ENCODE results near the gene DNAI2.
"Not testable (repeated sequence)": the region's sequence is repeated elsewhere in the genome, so short reads cannot be mapped to it uniquely, and the experiment has no call there.

The DNAI2 gene

DNA sequence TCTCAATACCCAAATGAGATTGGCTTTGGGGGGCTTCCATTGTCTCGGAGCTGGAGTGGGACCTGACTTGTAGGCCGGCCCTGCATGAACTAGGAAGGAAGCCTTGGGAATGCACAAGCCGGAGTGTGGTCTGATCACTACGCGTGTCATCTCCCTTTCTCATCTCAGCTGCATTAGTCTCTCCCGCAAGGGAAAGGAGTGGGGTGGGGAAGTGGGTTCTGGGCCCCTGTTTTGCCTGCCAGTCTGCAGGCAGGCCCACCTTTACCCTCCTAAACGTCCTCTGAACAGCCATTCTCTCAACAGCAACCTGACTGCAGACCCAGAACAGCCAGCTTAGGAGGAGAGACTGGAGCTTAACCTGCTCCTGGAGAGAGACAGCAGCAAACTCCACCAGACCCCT lies 11.4 kb upstream of the DNAI2 start:
- Histone ChIP-seq H4K20me1 (peaks cover 0 to 12% (median 0%) of the 10 kb centered on the region in 11 experiments; a peak in 2 of 22 replicates), H3K9me3 (replicated peaks in 1 of 11) (peaks cover 7 to 12% (median 9%) of the 10 kb centered on the region in 11 experiments; a peak in 20 of 22 replicates), H3K4me3 (no peak overlapping the region), H3K36me3 (no peaks in the 10 kb centered on the region; a peak in 1 of 22 replicates), H3K27me3 (no peaks in the 10 kb centered on the region), H3K9ac (no peak overlapping the region), H3K4me2 (no peak overlapping the region; a peak in 1 of 22 replicates), H3K4me1 (peaks cover 0 to 30% (median 20%) of the 10 kb centered on the region in 10 experiments; a peak in 14 of 20 replicates), H3K27ac (no peak overlapping the region)
- TF ChIP-seq Cebpa-rat (IDR thresholded peaks at IDR 0.05): no peak

DNA sequence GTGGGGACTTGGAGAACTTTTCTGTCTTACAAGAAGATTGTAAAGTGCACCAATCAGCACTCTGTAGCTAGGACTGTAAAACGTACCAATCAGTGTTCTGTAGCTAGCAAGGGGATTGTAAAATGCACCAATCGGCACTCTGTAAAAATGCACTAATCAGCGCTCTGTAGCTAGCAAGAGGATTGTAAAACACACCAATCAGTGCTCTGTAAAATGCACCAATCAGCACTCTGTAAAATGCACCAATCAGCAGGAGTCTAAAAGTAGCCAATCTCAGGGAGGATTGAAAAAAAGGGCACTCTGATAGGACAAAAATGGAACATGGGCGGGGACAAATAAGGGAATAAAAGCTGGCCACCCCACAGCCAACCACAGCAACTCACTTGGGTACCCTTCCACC lies 7.0 kb upstream of the DNAI2 start:
- not testable (repeated sequence) for H3K9ac ChIP-seq, H3K36me3 ChIP-seq, H3K4me3 ChIP-seq, H3K27me3 ChIP-seq, H4K20me1 ChIP-seq, H3K4me2 ChIP-seq, H3K27ac ChIP-seq
- peaks cover 7 to 15% (median 9%) of the 10 kb centered on the region in 11 experiments; a peak in 20 of 22 replicates for H3K9me3 ChIP-seq (replicated peaks in 1 of 11)
- peaks cover 0 to 18% (median 10%) of the 10 kb centered on the region in 10 experiments; a peak in 12 of 20 replicates for H3K4me1 ChIP-seq

DNA sequence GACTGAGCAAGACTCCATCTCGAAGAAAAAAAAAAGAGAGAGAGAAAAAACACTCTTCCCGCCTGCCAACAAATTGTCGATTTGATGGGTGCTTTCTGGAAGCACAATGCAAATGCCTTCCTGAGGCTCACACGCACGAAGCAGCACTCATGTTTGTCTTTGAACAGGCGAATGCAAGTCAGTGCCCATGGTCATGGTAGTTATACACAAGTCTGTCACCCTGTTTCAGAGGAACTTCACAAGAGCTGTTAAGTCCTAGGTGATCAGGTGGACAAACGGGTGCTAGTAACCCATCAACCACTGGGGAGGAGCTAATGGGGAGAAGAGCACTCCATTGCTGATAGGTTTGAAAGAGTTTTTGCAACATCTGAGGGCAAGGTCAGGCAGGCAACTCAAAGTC lies 6.5 kb upstream of the DNAI2 start:
- H3K27me3 ChIP-seq: no peaks in the 10 kb centered on the region
- no peak overlapping the region for H3K4me3 ChIP-seq
- no peak overlapping the region for H3K27ac ChIP-seq
- H4K20me1 ChIP-seq: no peaks in the 10 kb centered on the region
- no peak overlapping the region for H3K4me2 ChIP-seq
- peaks cover 0 to 18% (median 12%) of the 10 kb centered on the region in 10 experiments; a peak in 13 of 20 replicates for H3K4me1 ChIP-seq
- no peaks in the 10 kb centered on the region for H3K36me3 ChIP-seq
- peaks cover 7 to 15% (median 9%) of the 10 kb centered on the region in 11 experiments; a peak in 20 of 22 replicates for H3K9me3 ChIP-seq (replicated peaks in 1 of 11)
- TF ChIP-seq Cebpa-rat (IDR thresholded peaks at IDR 0.05): no peak
- H3K9ac ChIP-seq: no peak overlapping the region

- Histone ChIP-seq H3K9me3 (replicated peaks in 1 of 11) (peaks cover 7 to 15% (median 9%) of the 10 kb centered on the region in 11 experiments; a peak in 20 of 22 replicates), H3K27me3 (no peaks in the 10 kb centered on the region), H3K4me3 (no peak overlapping the region), H3K27ac (no peak overlapping the region), H3K9ac (no peak overlapping the region), H3K36me3 (no peaks in the 10 kb centered on the region), H3K4me1 (peaks cover 0 to 18% (median 11%) of the 10 kb centered on the region in 10 experiments; a peak in 13 of 20 replicates), H3K4me2 (peak overlapping the region; percentile 6 to 35 (median 16); a peak in 12 of 22 replicates), H4K20me1 (no peaks in the 10 kb centered on the region)
- no peak for TF ChIP-seq Cebpa-rat (IDR thresholded peaks at IDR 0.05)
These were observed 6.0 kb upstream of the DNAI2 start for GRCh38 chr17:74267987-74268499.

DNA sequence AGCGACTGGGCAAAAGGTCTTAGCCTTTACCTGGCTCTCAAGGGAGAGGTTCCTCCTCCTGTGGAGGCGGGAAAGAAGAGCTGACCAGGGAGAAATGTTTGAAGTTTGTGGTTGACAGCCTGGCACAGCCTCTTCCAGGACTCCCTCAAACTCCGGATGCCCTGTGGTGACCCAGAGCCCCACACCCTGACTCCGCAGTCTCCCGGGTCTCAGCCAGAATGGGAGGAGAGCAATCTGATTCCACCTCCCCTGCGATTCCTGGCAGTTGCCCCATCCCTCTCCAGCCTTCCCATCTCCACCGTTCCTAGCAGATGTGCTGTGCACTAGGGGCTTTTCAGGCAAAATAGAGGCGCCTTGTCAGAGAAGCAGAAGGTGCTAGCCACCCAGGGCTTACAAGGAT lies 5.5 kb upstream of the DNAI2 start:
- Histone ChIP-seq H3K4me3 (no peak overlapping the region), H3K27me3 (peaks cover 0 to under 1% (median 0%) of the 10 kb centered on the region in 11 experiments; a peak in 1 of 22 replicates), H3K27ac (no peak overlapping the region), H3K4me2 (peak overlapping the region; percentile 6 to 35 (median 16); a peak in 13 of 22 replicates), H3K9ac (no peak overlapping the region), H3K4me1 (peaks cover under 1 to 18% (median 12%) of the 10 kb centered on the region in 10 experiments; a peak in 17 of 20 replicates), H4K20me1 (no peaks in the 10 kb centered on the region), H3K36me3 (no peaks in the 10 kb centered on the region), H3K9me3 (replicated peaks in 1 of 11) (peaks cover 7 to 15% (median 9%) of the 10 kb centered on the region in 11 experiments; a peak in 20 of 22 replicates)
- TF ChIP-seq Cebpa-rat (IDR thresholded peaks at IDR 0.05): no peak

DNA sequence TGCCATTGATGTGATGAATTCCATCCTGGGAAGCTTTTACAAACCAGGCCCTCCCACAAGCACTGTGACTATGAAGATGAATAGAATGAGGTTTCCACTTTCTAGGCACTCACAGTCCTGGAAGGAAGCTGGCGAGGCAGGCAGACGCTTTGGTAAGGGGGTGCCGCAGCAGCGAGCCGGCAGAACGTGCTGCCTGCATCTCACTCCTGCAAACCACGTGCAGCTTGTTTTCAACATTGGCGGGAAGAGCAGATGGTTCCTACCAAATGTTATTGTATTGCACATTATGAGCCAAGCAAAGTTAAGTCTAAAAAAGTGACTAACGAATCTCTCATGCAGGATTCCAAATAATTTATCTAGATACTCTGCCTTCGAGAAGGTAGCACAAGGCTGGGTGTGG lies 3.7 kb upstream of the DNAI2 start:
- H3K36me3 ChIP-seq: no peaks in the 10 kb centered on the region
- peaks cover 0 to 18% (median 0%) of the 10 kb centered on the region in 11 experiments; a peak in 6 of 22 replicates for H3K27me3 ChIP-seq
- H4K20me1 ChIP-seq: no peaks in the 10 kb centered on the region
- peaks cover 18 to 36% (median 29%) of the 10 kb centered on the region in 10 experiments for H3K4me1 ChIP-seq
- no peak overlapping the region for H3K9ac ChIP-seq
- no peak for TF ChIP-seq Cebpa-rat (IDR thresholded peaks at IDR 0.05)
- H3K4me3 ChIP-seq: no peak overlapping the region
- no peak overlapping the region for H3K4me2 ChIP-seq
- peaks cover 7 to 15% (median 9%) of the 10 kb centered on the region in 11 experiments; a peak in 20 of 22 replicates for H3K9me3 ChIP-seq (replicated peaks in 1 of 11)
- H3K27ac ChIP-seq: no peak overlapping the region

DNA sequence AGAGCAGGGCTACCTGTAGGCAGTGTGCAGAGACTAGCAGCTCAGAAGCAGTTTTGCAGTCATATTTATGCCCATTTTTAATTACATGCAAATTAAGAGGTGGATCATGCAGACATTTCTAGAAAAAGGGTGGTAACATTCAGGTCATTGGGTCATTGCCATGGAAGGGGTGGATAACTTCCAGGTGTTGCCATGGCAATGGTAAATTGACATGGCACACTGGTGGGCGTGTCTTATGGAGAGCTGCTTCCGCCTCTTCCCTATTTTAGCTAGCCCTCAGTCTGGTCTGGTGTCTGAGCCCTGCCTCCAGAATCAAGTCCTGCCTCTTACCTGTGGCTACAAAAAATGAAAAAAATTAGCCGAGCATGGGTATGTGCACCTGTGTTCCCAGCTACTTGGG lies 2.8 kb upstream of the DNAI2 start:
- Histone ChIP-seq H3K9ac (no peak overlapping the region), H3K9me3 (replicated peaks in 1 of 11) (peaks cover 7 to 15% (median 9%) of the 10 kb centered on the region in 11 experiments; a peak in 20 of 22 replicates), H3K4me3 (no peak overlapping the region), H3K4me2 (peak overlapping the region in 4 of 11 experiments; percentile 0 to 30 (median 16); a peak in 2 of 22 replicates), H3K36me3 (no peaks in the 10 kb centered on the region), H3K27ac (no peak overlapping the region), H3K27me3 (peaks cover 0 to 27% (median 0%) of the 10 kb centered on the region in 11 experiments; a peak in 6 of 22 replicates), H3K4me1 (peaks cover 27 to 46% (median 39%) of the 10 kb centered on the region in 10 experiments), H4K20me1 (no peaks in the 10 kb centered on the region)
- no peak for TF ChIP-seq Cebpa-rat (IDR thresholded peaks at IDR 0.05)

GRCh38 chr17:74271901-74272561 lies 2.0 kb upstream of the DNAI2 start:
- Histone ChIP-seq H3K27me3 (peaks cover 0 to 30% (median 0%) of the 10 kb centered on the region in 11 experiments; a peak in 6 of 22 replicates), H3K36me3 (no peaks in the 10 kb centered on the region), H3K4me1 (peaks cover 35 to 53% (median 46%) of the 10 kb centered on the region in 10 experiments), H3K9ac (no peak overlapping the region), H3K4me3 (no peak overlapping the region), H3K4me2 (peak overlapping the region in 4 of 11 experiments; percentile 0 to 30 (median 16); a peak in 1 of 22 replicates), H3K27ac (no peak overlapping the region), H3K9me3 (replicated peaks in 1 of 11) (peaks cover 2 to 9% (median 6%) of the 10 kb centered on the region in 11 experiments; a peak in 20 of 22 replicates), H4K20me1 (no peaks in the 10 kb centered on the region)
- TF ChIP-seq Cebpa-rat (IDR thresholded peaks at IDR 0.05): no peak

DNA sequence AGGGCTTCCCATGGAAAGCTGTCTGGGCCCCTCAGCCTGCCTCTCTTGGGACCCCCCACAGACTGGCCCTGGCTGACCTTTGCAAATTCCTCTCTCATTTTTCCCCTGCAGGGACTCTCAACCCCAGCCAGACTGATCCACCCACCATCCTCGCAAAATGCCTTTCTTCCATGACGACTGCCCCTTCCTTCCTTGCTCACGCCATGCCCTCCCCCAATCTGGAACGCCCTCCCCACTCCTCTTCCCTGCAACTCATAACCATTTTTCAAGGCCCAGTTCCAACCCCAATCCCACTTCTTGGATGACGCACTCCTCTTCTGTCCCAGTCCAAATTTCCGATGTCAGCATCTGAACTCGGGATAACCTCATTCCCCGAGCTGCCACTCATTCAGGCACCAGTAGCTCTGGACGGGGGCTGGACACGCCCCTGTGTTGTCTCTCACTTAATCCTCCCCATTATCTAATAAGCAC lies 1.3 kb upstream of the DNAI2 start:
- no peak overlapping the region for H3K9ac ChIP-seq
- no peaks in the 10 kb centered on the region for H4K20me1 ChIP-seq
- H3K9me3 ChIP-seq (replicated peaks in 1 of 11): peaks cover 0 to 2% (median 0%) of the 10 kb centered on the region in 11 experiments; a peak in 2 of 22 replicates
- H3K4me1 ChIP-seq: peaks cover 42 to 59% (median 52%) of the 10 kb centered on the region in 10 experiments
- H3K4me2 ChIP-seq: no peak overlapping the region
- TF ChIP-seq Cebpa-rat (IDR thresholded peaks at IDR 0.05): no peak
- no peaks in the 10 kb centered on the region for H3K36me3 ChIP-seq
- H3K27ac ChIP-seq: no peak overlapping the region
- H3K27me3 ChIP-seq: peaks cover 0 to 30% (median 0%) of the 10 kb centered on the region in 11 experiments; a peak in 6 of 22 replicates
- H3K4me3 ChIP-seq: no peak overlapping the region

Measured in BLaER1 treated with 17β-estradiol and CSF1 and Interleukin-3, amounts not matched to agents 10 nM and 100 nM (cell line).